WTC11 (cell line): ENCODE measurements around the gene AREL1.

Source experiments
- RELA ChIP-seq: sonication (generic); formaldehyde crosslinking; IDR thresholded peaks from 2 replicates; pipeline ENCODE4 v1.8.1; 2022; ENCODE audit warnings: missing genetic modification reagents, mild to moderate bottlenecking, borderline replicate concordance
- TF ChIP-seq, protein P1 (sequence below): fragments of 200-600 bp; IDR thresholded peaks from 2 replicates; pipeline ENCODE4 v1.8.0; 2022; ENCODE audit warnings: antibody characterized with exemption

DNA sequence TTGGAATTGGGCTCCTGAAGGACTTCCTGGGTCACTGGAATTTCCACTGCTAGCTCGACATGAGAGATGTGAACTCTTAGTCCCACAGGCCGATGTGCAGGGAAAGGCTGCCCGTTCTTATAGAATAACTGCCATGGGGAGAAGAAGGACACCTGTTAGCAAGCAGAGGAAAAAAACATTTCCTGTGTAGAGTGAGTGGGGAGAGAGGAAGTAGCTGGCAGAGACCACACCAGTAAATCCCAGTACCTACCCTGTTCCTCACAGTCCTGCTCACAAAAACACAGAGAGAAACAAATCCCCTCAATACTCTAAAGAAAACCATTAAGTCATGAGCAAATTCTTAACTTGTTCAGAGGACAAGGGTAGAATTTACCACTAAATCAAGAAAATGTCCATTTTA is 29.5 kb downstream of the AREL1 start:
- no peak for TF ChIP-seq RELA (CRISPR knock-in tag)
- TF ChIP-seq, protein P1, sequence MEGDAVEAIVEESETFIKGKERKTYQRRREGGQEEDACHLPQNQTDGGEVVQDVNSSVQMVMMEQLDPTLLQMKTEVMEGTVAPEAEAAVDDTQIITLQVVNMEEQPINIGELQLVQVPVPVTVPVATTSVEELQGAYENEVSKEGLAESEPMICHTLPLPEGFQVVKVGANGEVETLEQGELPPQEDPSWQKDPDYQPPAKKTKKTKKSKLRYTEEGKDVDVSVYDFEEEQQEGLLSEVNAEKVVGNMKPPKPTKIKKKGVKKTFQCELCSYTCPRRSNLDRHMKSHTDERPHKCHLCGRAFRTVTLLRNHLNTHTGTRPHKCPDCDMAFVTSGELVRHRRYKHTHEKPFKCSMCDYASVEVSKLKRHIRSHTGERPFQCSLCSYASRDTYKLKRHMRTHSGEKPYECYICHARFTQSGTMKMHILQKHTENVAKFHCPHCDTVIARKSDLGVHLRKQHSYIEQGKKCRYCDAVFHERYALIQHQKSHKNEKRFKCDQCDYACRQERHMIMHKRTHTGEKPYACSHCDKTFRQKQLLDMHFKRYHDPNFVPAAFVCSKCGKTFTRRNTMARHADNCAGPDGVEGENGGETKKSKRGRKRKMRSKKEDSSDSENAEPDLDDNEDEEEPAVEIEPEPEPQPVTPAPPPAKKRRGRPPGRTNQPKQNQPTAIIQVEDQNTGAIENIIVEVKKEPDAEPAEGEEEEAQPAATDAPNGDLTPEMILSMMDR, result no peak
